Central memory CD8-positive, alpha-beta T cell (primary cell): Measurements from ENCODE around the gene DSCAM.

Experiments used
- ATAC-seq: fragments of 150-1000 bp; cut with Tn5 transposase; replicated peaks from 2 replicates; pipeline ENCODE4 v1.10.0; 2022; ENCODE audit warnings: mild to moderate bottlenecking, moderate FRiP score, moderate number of reproducible peaks; ENCODE audit not compliant: poor library complexity, severe bottlenecking; ENCODE audit errors: extremely low read depth
- DNase-seq, 2 donors: peaks; one replicate each; pipeline ENCODE4 v3.0.0; 2021; ENCODE audit warnings: low spot score in 2 of 2
- H3K27ac Mint-ChIP-seq: one replicate; pipeline ENCODE4 v1.8.0; 2022; ENCODE audit warnings: low read depth, mild to moderate bottlenecking, moderate library complexity, mixed read lengths
- H3K27me3 Mint-ChIP-seq: one replicate; pipeline ENCODE4 v1.8.0; 2022; ENCODE audit warnings: mixed read lengths
- H3K36me3 Mint-ChIP-seq: one replicate; pipeline ENCODE4 v1.8.0; 2022; ENCODE audit warnings: mild to moderate bottlenecking, moderate library complexity, mixed read lengths; ENCODE audit not compliant: insufficient read depth
- H3K4me1 Mint-ChIP-seq: one replicate; pipeline ENCODE4 v1.8.0; 2022; ENCODE audit warnings: mixed read lengths
- H3K4me3 Mint-ChIP-seq: one replicate; pipeline ENCODE4 v1.8.0; 2022; ENCODE audit warnings: mild to moderate bottlenecking, moderate library complexity, mixed read lengths
- H3K9me3 Mint-ChIP-seq: one replicate; pipeline ENCODE4 v1.8.0; 2022; ENCODE audit warnings: mixed read lengths

Gene DSCAM

DNA sequence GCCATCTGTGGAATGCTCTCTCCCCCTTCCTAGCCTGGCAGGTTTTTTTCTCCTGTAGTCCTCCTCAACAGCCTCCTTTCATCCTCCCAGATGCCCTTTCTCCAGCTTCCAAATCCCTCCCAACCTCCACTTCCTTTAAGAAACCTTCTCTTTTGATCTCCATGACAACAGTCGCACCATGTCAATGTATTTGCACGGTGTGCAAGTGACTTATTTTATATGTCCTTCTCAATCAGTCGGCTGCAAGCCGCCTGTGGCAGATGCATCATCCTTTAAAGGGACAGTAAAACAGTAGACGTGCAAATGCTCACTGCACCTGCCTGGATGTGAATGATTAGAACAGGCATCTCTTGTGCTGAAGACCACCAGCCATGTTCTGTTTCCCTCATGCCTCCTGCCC is 694.5 kb downstream of the DSCAM start:
- H3K9me3 Mint-ChIP-seq = peaks cover 5% of the 10 kb centered on the region
- no peaks in the 10 kb centered on the region for H3K4me1 Mint-ChIP-seq
- no peak for ATAC-seq
- no peak overlapping the region for H3K4me3 Mint-ChIP-seq
- no peak for DNase-seq
- no peaks in the 10 kb centered on the region for H3K36me3 Mint-ChIP-seq
- no peak overlapping the region for H3K27ac Mint-ChIP-seq
- no peaks in the 10 kb centered on the region for H3K27me3 Mint-ChIP-seq

GRCh38 chr21:40151611-40152010 is 695.3 kb downstream of the DSCAM start:
- Mint-ChIP-seq H3K27me3 (no peaks in the 10 kb centered on the region), H3K9me3 (peaks cover 5% of the 10 kb centered on the region), H3K36me3 (no peaks in the 10 kb centered on the region), H3K4me1 (no peaks in the 10 kb centered on the region), H3K4me3 (no peak overlapping the region), H3K27ac (no peak overlapping the region)
- DNase-seq (no peak), ATAC-seq (no peak)

DNA sequence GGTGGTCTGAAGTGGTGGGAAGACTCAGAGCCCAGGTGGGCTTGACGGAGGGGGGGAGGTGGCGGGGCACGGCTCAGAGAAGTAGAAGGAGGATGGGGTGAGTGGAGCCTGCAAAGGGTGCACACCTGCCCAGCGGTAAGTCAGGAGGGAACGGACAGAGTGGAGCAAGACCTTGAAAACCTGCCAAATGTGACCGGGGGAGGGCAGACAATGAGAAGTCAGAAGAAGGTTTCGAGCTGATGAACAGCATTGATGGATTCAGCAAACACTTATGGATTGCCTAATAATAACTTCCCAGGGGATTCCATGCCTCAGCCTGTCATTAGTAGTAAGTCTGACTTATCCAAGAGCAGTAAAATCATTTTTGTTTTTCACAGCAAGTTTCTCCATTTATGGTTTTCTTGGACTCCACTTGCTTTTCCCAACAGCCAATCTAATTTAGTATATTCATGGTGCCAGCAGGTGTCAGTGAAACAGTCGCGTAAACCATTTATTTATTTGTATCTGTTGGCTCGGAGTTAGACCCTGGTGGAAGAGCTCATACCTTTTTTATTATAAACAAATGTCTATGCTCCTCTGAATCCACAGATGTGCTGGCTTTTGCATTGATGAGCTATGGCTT is 700.6 kb downstream of the DSCAM start:
- Mint-ChIP-seq H3K4me1 (no peaks in the 10 kb centered on the region), H3K9me3 (no peaks in the 10 kb centered on the region), H3K36me3 (no peaks in the 10 kb centered on the region), H3K27me3 (no peaks in the 10 kb centered on the region), H3K27ac (no peak overlapping the region), H3K4me3 (no peak overlapping the region)
- ATAC-seq (no peak), DNase-seq (no peak)

GRCh38 chr21:40143822-40144525 is 703.0 kb downstream of the DSCAM start:
- DNase-seq (no peak), ATAC-seq (no peak)
- no peaks in the 10 kb centered on the region for H3K9me3 Mint-ChIP-seq
- H3K4me3 Mint-ChIP-seq = no peak overlapping the region
- H3K27me3 Mint-ChIP-seq = no peaks in the 10 kb centered on the region
- H3K27ac Mint-ChIP-seq = no peak overlapping the region
- no peaks in the 10 kb centered on the region for H3K4me1 Mint-ChIP-seq
- no peaks in the 10 kb centered on the region for H3K36me3 Mint-ChIP-seq

DNA sequence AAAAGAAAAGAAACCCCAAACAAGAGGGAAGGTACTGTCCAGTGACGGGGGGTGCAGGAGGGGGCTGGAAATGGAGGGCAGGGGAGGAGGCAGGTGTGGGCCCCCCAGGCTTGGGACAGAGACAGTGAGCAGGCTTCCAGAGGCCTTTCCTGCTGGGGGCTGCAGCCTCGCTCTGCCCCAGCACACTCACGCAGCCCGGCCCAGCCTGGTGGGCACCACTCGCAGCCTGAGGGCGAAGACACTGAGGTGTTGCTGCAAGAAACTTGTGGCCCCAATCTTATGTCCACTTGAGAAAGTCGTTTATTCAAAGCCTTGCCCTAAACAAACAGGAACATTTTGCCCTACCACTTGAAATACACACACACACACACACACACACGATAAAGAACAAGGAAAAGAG is 705.3 kb downstream of the DSCAM start:
- no peaks in the 10 kb centered on the region for H3K9me3 Mint-ChIP-seq
- ATAC-seq = no peak
- H3K27ac Mint-ChIP-seq = no peak overlapping the region
- DNase-seq = no peak
- no peaks in the 10 kb centered on the region for H3K4me1 Mint-ChIP-seq
- H3K36me3 Mint-ChIP-seq = no peaks in the 10 kb centered on the region
- no peak overlapping the region for H3K4me3 Mint-ChIP-seq
- no peaks in the 10 kb centered on the region for H3K27me3 Mint-ChIP-seq

- no peak for ATAC-seq
- Mint-ChIP-seq H3K27ac (no peak overlapping the region), H3K36me3 (no peaks in the 10 kb centered on the region), H3K4me3 (no peak overlapping the region), H3K27me3 (no peaks in the 10 kb centered on the region), H3K9me3 (no peaks in the 10 kb centered on the region), H3K4me1 (no peaks in the 10 kb centered on the region)
- DNase-seq = no peak
Measured at GRCh38 chr21:40140675-40141074, 706.3 kb downstream of the DSCAM start.

- no peaks in the 10 kb centered on the region for H3K36me3 Mint-ChIP-seq
- H3K4me3 Mint-ChIP-seq = no peak overlapping the region
- H3K9me3 Mint-ChIP-seq = no peaks in the 10 kb centered on the region
- H3K4me1 Mint-ChIP-seq = no peaks in the 10 kb centered on the region
- H3K27me3 Mint-ChIP-seq = no peaks in the 10 kb centered on the region
- no peak overlapping the region for H3K27ac Mint-ChIP-seq
- DNase-seq (no peak), ATAC-seq (no peak)
Measured at GRCh38 chr21:40139636-40140035, 707.3 kb downstream of the DSCAM start.

- no peak overlapping the region for H3K27ac Mint-ChIP-seq
- H3K36me3 Mint-ChIP-seq = no peaks in the 10 kb centered on the region
- DNase-seq = no peak
- no peaks in the 10 kb centered on the region for H3K27me3 Mint-ChIP-seq
- peaks cover 5% of the 10 kb centered on the region for H3K9me3 Mint-ChIP-seq
- ATAC-seq = no peak
- no peaks in the 10 kb centered on the region for H3K4me1 Mint-ChIP-seq
- H3K4me3 Mint-ChIP-seq = no peak overlapping the region
Measured at GRCh38 chr21:40136571-40136970, 710.4 kb downstream of the DSCAM start.

- no peaks in the 10 kb centered on the region for H3K36me3 Mint-ChIP-seq
- H3K4me3 Mint-ChIP-seq = no peak overlapping the region
- H3K4me1 Mint-ChIP-seq = no peaks in the 10 kb centered on the region
- H3K27me3 Mint-ChIP-seq = no peaks in the 10 kb centered on the region
- peaks cover 5% of the 10 kb centered on the region for H3K9me3 Mint-ChIP-seq
- DNase-seq = no peak
- ATAC-seq = no peak
- H3K27ac Mint-ChIP-seq = no peak overlapping the region
Measured at GRCh38 chr21:40134731-40135492, 712.0 kb downstream of the DSCAM start.

DNA sequence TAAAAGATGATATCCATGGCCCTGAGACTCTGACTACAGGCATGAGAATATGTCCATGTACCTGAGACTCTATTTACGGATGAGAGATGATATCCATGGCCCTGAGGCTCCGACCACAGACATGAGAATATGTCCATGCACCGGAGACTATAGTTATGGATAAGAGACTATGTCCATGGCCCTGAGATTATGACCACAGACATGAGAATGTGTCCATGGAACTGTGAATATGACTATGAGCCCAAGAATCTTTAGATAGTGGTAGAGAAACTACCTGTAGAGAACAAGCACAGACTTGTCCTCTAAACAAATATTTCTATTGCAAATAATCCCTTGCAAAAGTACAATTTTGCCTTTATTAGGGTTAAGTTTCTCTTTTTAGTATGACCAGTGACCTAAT is 716.5 kb downstream of the DSCAM start:
- Mint-ChIP-seq H3K27me3 (no peaks in the 10 kb centered on the region), H3K4me3 (no peak overlapping the region), H3K27ac (no peak overlapping the region), H3K36me3 (no peaks in the 10 kb centered on the region), H3K9me3 (peaks cover 12% of the 10 kb centered on the region), H3K4me1 (no peaks in the 10 kb centered on the region)
- DNase-seq (no peak), ATAC-seq (no peak)

GRCh38 chr21:40129809-40130208 is 717.1 kb downstream of the DSCAM start:
- ATAC-seq (no peak), DNase-seq (no peak)
- Mint-ChIP-seq H3K4me3 (no peak overlapping the region), H3K36me3 (no peaks in the 10 kb centered on the region), H3K27ac (no peak overlapping the region), H3K27me3 (no peaks in the 10 kb centered on the region), H3K9me3 (peaks cover 12% of the 10 kb centered on the region), H3K4me1 (no peaks in the 10 kb centered on the region)

GRCh38 chr21:40128891-40129290 is 718.1 kb downstream of the DSCAM start:
- Mint-ChIP-seq H3K27ac (no peak overlapping the region), H3K36me3 (no peaks in the 10 kb centered on the region), H3K4me3 (no peak overlapping the region), H3K27me3 (no peaks in the 10 kb centered on the region), H3K4me1 (no peaks in the 10 kb centered on the region), H3K9me3 (peaks cover 16% of the 10 kb centered on the region)
- no peak for ATAC-seq
- DNase-seq = no peak
